ENCODE measurements around the gene ZNF764.

DNA sequence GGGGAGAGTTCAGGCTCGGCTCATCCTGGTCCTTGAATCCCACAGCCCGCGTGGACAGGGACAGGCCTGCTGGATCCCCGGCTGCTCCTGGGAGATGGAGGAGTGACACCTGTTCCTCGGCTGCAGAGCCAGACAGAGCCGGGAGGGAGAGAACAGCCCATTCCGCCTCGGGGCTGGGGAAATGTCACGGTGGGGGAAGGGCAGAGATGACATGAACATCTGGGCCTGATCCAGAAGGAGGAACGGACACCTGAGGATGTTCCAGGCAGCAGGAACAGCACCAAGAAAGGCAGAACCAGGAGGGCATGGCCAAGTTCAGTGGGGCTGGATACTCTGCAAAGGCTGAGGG, 2.1 kb downstream of the ZNF764 start:
- TF ChIP-seq POLR2A (IDR thresholded peaks at IDR 0.05; ENCODE audit: low read depth, low read length) (no peak), POLR2AphosphoS5 (IDR thresholded peaks at IDR 0.05; ENCODE audit: low read depth, low read length) (no peak), TAF1 (IDR thresholded peaks at IDR 0.05; ENCODE audit: borderline replicate concordance, low read depth, low read length) (no peak)
